Measurements from ENCODE around the gene VPS26C. TPM values are rescaled to one million over a fixed set of nuclear protein-coding genes. Genes with fewer than 3 reads are reported as not detected.

The VPS26C gene
- total RNA-seq, 1 experiment from 2014 or later = 62.8 TPM

GRCh38 chr21:37210130-37210529 lies 57.0 kb downstream of the VPS26C start:
- Mint-ChIP-seq H3K4me3 (no peak overlapping the region), H3K36me3 (peaks cover 8% of the 10 kb centered on the region), H3K27me3 (ENCODE audit: low read depth) (no peaks in the 10 kb centered on the region; the same call in 1 of the 2 replicates), H3K27ac (no peak overlapping the region), H3K9me3 (peaks cover 29% of the 10 kb centered on the region), H3K4me1 (peaks cover 2% of the 10 kb centered on the region; the same call in 1 of the 2 replicates)
- DNase-seq (ENCODE audit: low spot score) (no peak), ATAC-seq (no peak)
- TF ChIP-seq, protein P1, sequence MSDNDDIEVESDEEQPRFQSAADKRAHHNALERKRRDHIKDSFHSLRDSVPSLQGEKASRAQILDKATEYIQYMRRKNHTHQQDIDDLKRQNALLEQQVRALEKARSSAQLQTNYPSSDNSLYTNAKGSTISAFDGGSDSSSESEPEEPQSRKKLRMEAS (CRISPR knock-in tag; IDR thresholded peaks at IDR 0.05) = no peak
- TF ChIP-seq, protein P2, sequence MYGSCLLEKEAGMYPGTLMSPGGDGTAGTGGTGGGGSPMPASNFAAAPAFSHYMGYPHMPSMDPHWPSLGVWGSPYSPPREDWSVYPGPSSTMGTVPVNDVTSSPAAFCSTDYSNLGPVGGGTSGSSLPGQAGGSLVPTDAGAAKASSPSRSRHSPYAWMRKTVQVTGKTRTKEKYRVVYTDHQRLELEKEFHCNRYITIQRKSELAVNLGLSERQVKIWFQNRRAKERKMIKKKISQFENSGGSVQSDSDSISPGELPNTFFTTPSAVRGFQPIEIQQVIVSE (CRISPR knock-in tag; IDR thresholded peaks at IDR 0.05; ENCODE audit: borderline replicate concordance) = no peak
- TF ChIP-seq ZMAT4 (CRISPR knock-in tag; IDR thresholded peaks at IDR 0.05) (no peak), JAZF1 (CRISPR knock-in tag; IDR thresholded peaks at IDR 0.05) (no peak), ELF4 (CRISPR knock-in tag; IDR thresholded peaks at IDR 0.05; ENCODE audit: low read depth) (no peak), OVOL2 (CRISPR knock-in tag; IDR thresholded peaks at IDR 0.05; ENCODE audit: borderline replicate concordance) (no peak), E2F1 (CRISPR knock-in tag; IDR thresholded peaks at IDR 0.05) (no peak), EMX1 (CRISPR knock-in tag; IDR thresholded peaks at IDR 0.05) (no peak), ZNF232 (CRISPR knock-in tag; IDR thresholded peaks at IDR 0.05) (no peak), IRF2 (CRISPR knock-in tag; IDR thresholded peaks at IDR 0.05; ENCODE audit: borderline replicate concordance, low read depth) (no peak), ESRRA (CRISPR knock-in tag; IDR thresholded peaks at IDR 0.05; ENCODE audit: borderline replicate concordance) (no peak)
- TF ChIP-seq, protein P3, sequence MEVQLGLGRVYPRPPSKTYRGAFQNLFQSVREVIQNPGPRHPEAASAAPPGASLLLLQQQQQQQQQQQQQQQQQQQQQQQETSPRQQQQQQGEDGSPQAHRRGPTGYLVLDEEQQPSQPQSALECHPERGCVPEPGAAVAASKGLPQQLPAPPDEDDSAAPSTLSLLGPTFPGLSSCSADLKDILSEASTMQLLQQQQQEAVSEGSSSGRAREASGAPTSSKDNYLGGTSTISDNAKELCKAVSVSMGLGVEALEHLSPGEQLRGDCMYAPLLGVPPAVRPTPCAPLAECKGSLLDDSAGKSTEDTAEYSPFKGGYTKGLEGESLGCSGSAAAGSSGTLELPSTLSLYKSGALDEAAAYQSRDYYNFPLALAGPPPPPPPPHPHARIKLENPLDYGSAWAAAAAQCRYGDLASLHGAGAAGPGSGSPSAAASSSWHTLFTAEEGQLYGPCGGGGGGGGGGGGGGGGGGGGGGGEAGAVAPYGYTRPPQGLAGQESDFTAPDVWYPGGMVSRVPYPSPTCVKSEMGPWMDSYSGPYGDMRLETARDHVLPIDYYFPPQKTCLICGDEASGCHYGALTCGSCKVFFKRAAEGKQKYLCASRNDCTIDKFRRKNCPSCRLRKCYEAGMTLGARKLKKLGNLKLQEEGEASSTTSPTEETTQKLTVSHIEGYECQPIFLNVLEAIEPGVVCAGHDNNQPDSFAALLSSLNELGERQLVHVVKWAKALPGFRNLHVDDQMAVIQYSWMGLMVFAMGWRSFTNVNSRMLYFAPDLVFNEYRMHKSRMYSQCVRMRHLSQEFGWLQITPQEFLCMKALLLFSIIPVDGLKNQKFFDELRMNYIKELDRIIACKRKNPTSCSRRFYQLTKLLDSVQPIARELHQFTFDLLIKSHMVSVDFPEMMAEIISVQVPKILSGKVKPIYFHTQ (CRISPR knock-in tag; IDR thresholded peaks at IDR 0.05) = no peak
- TF ChIP-seq, protein P4, sequence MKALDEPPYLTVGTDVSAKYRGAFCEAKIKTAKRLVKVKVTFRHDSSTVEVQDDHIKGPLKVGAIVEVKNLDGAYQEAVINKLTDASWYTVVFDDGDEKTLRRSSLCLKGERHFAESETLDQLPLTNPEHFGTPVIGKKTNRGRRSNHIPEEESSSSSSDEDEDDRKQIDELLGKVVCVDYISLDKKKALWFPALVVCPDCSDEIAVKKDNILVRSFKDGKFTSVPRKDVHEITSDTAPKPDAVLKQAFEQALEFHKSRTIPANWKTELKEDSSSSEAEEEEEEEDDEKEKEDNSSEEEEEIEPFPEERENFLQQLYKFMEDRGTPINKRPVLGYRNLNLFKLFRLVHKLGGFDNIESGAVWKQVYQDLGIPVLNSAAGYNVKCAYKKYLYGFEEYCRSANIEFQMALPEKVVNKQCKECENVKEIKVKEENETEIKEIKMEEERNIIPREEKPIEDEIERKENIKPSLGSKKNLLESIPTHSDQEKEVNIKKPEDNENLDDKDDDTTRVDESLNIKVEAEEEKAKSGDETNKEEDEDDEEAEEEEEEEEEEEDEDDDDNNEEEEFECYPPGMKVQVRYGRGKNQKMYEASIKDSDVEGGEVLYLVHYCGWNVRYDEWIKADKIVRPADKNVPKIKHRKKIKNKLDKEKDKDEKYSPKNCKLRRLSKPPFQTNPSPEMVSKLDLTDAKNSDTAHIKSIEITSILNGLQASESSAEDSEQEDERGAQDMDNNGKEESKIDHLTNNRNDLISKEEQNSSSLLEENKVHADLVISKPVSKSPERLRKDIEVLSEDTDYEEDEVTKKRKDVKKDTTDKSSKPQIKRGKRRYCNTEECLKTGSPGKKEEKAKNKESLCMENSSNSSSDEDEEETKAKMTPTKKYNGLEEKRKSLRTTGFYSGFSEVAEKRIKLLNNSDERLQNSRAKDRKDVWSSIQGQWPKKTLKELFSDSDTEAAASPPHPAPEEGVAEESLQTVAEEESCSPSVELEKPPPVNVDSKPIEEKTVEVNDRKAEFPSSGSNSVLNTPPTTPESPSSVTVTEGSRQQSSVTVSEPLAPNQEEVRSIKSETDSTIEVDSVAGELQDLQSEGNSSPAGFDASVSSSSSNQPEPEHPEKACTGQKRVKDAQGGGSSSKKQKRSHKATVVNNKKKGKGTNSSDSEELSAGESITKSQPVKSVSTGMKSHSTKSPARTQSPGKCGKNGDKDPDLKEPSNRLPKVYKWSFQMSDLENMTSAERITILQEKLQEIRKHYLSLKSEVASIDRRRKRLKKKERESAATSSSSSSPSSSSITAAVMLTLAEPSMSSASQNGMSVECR (CRISPR knock-in tag; IDR thresholded peaks at IDR 0.05; ENCODE audit: borderline replicate concordance) = no peak
- POLR2A ChIA-PET = no interaction called here
- CTCF ChIA-PET = no interaction called here

GRCh38 chr21:37208741-37209225 lies 58.4 kb downstream of the VPS26C start:
- H3K4me3 Mint-ChIP-seq = no peak overlapping the region
- DNase-seq (ENCODE audit: low spot score) (no peak), ATAC-seq (no peak)
- peaks cover 29% of the 10 kb centered on the region for H3K9me3 Mint-ChIP-seq
- H3K27ac Mint-ChIP-seq = no peak overlapping the region
- CTCF ChIA-PET = no interaction called here
- POLR2A ChIA-PET = interaction anchor here (0.6 kb wide), 1 partner anchor 263 kb away, joined by 3 read pairs; no protein-coding TSS in a partner anchor
- H3K4me1 Mint-ChIP-seq = peaks cover 2% of the 10 kb centered on the region; the same call in 1 of the 2 replicates
- H3K36me3 Mint-ChIP-seq = peaks cover 8% of the 10 kb centered on the region
- no peaks in the 10 kb centered on the region; the same call in 1 of the 2 replicates for H3K27me3 Mint-ChIP-seq (ENCODE audit: low read depth)
- TF ChIP-seq AFF4 (CRISPR knock-in tag; IDR thresholded peaks at IDR 0.05; ENCODE audit: borderline replicate concordance) = no peak
- no peak for TF ChIP-seq TEAD4 (CRISPR knock-in tag; IDR thresholded peaks at IDR 0.05)
- TF ChIP-seq ZNF138 (CRISPR knock-in tag; conservative IDR thresholded peaks at IDR 0.05) = no peak
- no peak for TF ChIP-seq CREM (CRISPR knock-in tag; IDR thresholded peaks at IDR 0.05)
- TF ChIP-seq RORB (CRISPR knock-in tag; IDR thresholded peaks at IDR 0.05) = no peak
- TF ChIP-seq CBFB (CRISPR knock-in tag; IDR thresholded peaks at IDR 0.05; ENCODE audit: low read depth) = no peak
- TF ChIP-seq ETV6 (CRISPR knock-in tag; IDR thresholded peaks at IDR 0.05) = no peak
- TF ChIP-seq, protein P5, sequence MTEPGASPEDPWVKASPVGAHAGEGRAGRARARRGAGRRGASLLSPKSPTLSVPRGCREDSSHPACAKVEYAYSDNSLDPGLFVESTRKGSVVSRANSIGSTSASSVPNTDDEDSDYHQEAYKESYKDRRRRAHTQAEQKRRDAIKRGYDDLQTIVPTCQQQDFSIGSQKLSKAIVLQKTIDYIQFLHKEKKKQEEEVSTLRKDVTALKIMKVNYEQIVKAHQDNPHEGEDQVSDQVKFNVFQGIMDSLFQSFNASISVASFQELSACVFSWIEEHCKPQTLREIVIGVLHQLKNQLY (CRISPR knock-in tag; IDR thresholded peaks at IDR 0.05) = no peak
